HUES48 (cell line): ENCODE measurements around the gene TUBGCP5.
"Not testable (repeated sequence)": the region's sequence is repeated elsewhere in the genome, so short reads cannot be mapped to it uniquely, and the experiment has no call there.

Experiments used
- H3K27ac ChIP-seq: one replicate; pipeline ENCODE4 v1.7.0; 2013; ENCODE audit warnings: low read depth, low read length, inconsistent platforms
- H3K27me3 ChIP-seq: 2 replicates; pipeline ENCODE4 v1.6.1; 2013; ENCODE audit warnings: mild to moderate bottlenecking, low read length; ENCODE audit not compliant: control insufficient read depth, insufficient read depth
- H3K36me3 ChIP-seq: 2 replicates; pipeline ENCODE4 v1.6.1; 2013; ENCODE audit warnings: low read length; ENCODE audit not compliant: control insufficient read depth, insufficient read depth
- H3K4me1 ChIP-seq: 2 replicates; pipeline ENCODE4 v1.6.1; 2013; ENCODE audit warnings: mild to moderate bottlenecking, low read length; ENCODE audit not compliant: control insufficient read depth, insufficient read depth
- H3K4me3 ChIP-seq: 2 replicates; pipeline ENCODE4 v1.5.1; 2013; ENCODE audit warnings: mild to moderate bottlenecking, low read depth, low read length
- H3K9ac ChIP-seq: 2 replicates; pipeline ENCODE4 v1.6.1; 2013; ENCODE audit warnings: mild to moderate bottlenecking, low read depth, low read length, moderate library complexity
- H3K9me3 ChIP-seq: 2 replicates; pipeline ENCODE4 v1.6.1; 2013; ENCODE audit warnings: low read length; ENCODE audit not compliant: control insufficient read depth, insufficient read depth

Gene TUBGCP5

GRCh38 chr15:23041736-23042135 is 2.4 kb upstream of the TUBGCP5 start:
- not testable (repeated sequence) for H3K4me1 ChIP-seq, H3K36me3 ChIP-seq, H3K27me3 ChIP-seq, H3K4me3 ChIP-seq, H3K27ac ChIP-seq, H3K9ac ChIP-seq, H3K9me3 ChIP-seq

- Histone ChIP-seq H3K9me3 (no peaks in the 10 kb centered on the region), H3K27me3 (no peaks in the 10 kb centered on the region), H3K4me3 (peak overlapping the region; percentile 81), H3K4me1 (no peaks in the 10 kb centered on the region), H3K36me3 (peaks cover 9% of the 10 kb centered on the region), H3K27ac (peak overlapping the region; percentile 46), H3K9ac (peak overlapping the region; percentile 89)
Measured at GRCh38 chr15:23039917-23040281, 530 bp upstream of the TUBGCP5 start.

DNA sequence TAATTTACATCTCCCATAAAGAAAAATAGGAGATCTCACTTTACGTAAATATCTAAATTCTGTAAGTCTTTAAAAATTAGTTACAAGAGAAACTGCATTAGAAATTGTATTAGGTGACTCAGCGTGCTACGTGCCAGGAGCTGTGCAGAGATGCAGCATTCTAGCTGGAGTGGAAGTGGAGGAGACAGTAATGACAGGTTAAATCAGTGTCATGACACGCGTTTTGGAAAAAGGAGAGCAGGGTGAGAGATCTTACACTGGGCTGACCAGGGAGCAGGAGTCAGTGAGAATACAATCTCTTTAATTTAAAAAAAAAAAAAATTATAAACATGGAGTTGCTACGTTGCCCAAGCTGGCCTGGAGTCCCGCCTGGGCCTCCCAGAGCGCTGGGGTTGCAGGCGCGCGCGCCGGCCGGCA is 635 bp downstream of the TUBGCP5 start:
- Histone ChIP-seq H3K27me3 (no peaks in the 10 kb centered on the region), H3K4me1 (no peaks in the 10 kb centered on the region), H3K9ac (peak overlapping the region; percentile 89), H3K9me3 (no peaks in the 10 kb centered on the region), H3K4me3 (peak overlapping the region; percentile 81), H3K27ac (peak overlapping the region; percentile 72), H3K36me3 (peaks cover 16% of the 10 kb centered on the region)

DNA sequence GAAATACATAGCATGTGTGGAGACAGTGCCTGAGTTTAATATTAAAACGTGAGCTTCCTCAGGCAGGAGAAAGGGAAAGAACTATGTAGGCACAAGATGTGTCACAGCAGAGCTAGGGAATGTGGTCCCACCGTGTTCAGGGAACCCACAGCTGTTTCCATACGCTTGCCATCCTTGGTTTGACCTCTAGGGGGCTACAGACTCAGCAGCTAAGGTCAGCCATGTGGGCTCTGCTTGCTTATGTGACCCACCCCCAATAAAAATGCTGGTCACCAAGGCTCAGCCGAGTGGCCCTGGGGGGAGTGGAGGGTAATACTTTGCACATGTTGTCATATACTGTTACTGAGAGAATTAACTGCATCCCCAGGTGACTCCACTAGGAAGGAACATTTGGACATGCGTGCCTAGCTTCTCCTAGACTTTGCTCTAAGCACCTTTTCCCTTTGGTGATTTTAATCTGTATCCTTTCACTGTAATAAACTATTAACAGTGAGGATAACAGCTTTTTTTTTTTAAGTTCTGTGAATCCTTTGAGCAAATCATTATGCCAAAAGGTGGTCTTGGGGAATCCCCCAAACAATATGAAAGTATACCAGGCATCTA is 3.3 kb downstream of the TUBGCP5 start:
- Histone ChIP-seq H3K9me3 (no peaks in the 10 kb centered on the region), H3K36me3 (peaks cover 39% of the 10 kb centered on the region), H3K27ac (no peak overlapping the region), H3K9ac (no peak overlapping the region), H3K27me3 (no peaks in the 10 kb centered on the region), H3K4me3 (no peak overlapping the region), H3K4me1 (no peaks in the 10 kb centered on the region)

DNA sequence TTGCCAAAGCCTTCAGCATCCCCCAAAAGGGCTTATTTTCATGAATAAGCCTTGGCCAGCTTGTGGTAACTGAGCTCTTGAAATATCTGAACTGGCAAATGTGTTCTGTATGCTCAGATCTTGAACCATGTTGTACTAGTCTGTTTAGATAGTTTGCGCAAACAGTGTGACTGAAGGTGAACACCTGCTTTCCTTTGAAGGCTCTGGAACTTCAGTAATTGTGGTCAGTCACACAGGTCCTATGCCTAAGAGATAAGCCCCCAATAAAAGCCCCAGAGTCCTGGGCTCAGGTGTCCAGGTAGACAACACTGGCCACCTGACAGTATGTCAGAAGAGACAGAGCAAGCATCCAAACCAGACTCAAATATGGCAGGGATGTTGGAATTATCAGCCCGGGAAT is 5.4 kb downstream of the TUBGCP5 start:
- H3K9me3 ChIP-seq = no peaks in the 10 kb centered on the region
- H3K27me3 ChIP-seq = no peaks in the 10 kb centered on the region
- no peaks in the 10 kb centered on the region for H3K4me1 ChIP-seq
- no peak overlapping the region for H3K9ac ChIP-seq
- peaks cover 58% of the 10 kb centered on the region for H3K36me3 ChIP-seq
- no peak overlapping the region for H3K27ac ChIP-seq
- no peak overlapping the region for H3K4me3 ChIP-seq

DNA sequence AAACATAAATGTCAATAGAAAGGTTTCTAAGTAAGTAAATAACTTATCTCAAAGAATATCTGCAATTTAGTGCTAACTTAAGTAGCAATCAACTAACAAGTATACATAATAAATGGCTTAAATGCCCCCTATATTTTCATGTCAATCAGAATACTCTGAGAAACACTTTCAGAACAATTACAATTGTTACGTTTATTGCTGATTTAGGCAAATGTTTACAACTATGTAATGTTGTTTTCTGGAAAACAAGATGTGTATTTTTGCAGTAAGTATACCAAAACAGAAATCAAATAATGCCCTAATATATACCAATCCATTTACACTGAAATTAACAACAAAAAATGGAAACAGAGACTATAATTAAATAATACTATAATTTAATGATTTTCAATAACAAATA is 13.2 kb downstream of the TUBGCP5 start:
- H3K27ac ChIP-seq = no peak overlapping the region
- H3K27me3 ChIP-seq = no peaks in the 10 kb centered on the region
- peaks cover 96% of the 10 kb centered on the region for H3K36me3 ChIP-seq

GRCh38 chr15:23022156-23022555 is 17.2 kb downstream of the TUBGCP5 start:
- Histone ChIP-seq H3K4me3 (no peak overlapping the region), H3K9me3 (no peaks in the 10 kb centered on the region), H3K9ac (no peak overlapping the region), H3K36me3 (peaks cover 94% of the 10 kb centered on the region), H3K27me3 (no peaks in the 10 kb centered on the region), H3K27ac (no peak overlapping the region), H3K4me1 (no peaks in the 10 kb centered on the region)

More for the DNA sequence above, 13.2 kb downstream of the TUBGCP5 start:
- Histone ChIP-seq H3K9ac (no peak overlapping the region), H3K9me3 (no peaks in the 10 kb centered on the region), H3K4me1 (no peaks in the 10 kb centered on the region), H3K4me3 (no peak overlapping the region)

- Histone ChIP-seq H3K4me1 (no peaks in the 10 kb centered on the region), H3K27me3 (no peaks in the 10 kb centered on the region), H3K27ac (no peak overlapping the region), H3K9ac (no peak overlapping the region), H3K9me3 (no peaks in the 10 kb centered on the region), H3K4me3 (no peak overlapping the region), H3K36me3 (peaks cover 89% of the 10 kb centered on the region)
Measured at GRCh38 chr15:23014394-23015000, 24.9 kb downstream of the TUBGCP5 start.

- H3K27me3 ChIP-seq = no peaks in the 10 kb centered on the region
- no peak overlapping the region for H3K9ac ChIP-seq
- no peaks in the 10 kb centered on the region for H3K4me1 ChIP-seq
- no peak overlapping the region for H3K4me3 ChIP-seq
- peaks cover 89% of the 10 kb centered on the region for H3K36me3 ChIP-seq
- H3K9me3 ChIP-seq = no peaks in the 10 kb centered on the region
- no peak overlapping the region for H3K27ac ChIP-seq
Measured at GRCh38 chr15:23013681-23014080, 25.7 kb downstream of the TUBGCP5 start.

GRCh38 chr15:23012616-23013015 is 26.8 kb downstream of the TUBGCP5 start:
- not testable (repeated sequence) for H3K27me3 ChIP-seq, H3K27ac ChIP-seq, H3K4me3 ChIP-seq, H3K9ac ChIP-seq, H3K9me3 ChIP-seq, H3K4me1 ChIP-seq
- H3K36me3 ChIP-seq = peaks cover 88% of the 10 kb centered on the region

DNA sequence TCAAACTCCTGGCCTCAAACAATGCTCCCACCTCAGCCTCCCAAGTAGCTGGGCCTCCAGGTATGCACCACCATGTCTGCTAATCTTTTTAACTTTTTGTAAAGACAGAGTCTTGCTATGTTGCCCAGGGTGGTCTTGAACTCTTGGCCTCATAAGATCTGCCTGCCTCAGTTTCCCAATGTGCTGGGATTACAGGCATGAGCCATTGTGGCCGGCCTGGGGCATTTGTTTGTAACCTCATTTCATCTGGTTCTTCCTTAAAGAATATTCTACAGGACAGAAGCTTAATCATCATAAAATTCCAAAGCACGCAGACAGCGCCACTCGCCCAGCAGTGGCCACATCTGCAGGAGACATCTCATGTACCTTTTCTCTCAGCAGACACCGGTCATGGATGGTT is 35.6 kb downstream of the TUBGCP5 start:
- Histone ChIP-seq H3K4me3 (no peak overlapping the region), H3K4me1 (no peaks in the 10 kb centered on the region), H3K9ac (no peak overlapping the region), H3K36me3 (peaks cover 88% of the 10 kb centered on the region), H3K27me3 (no peaks in the 10 kb centered on the region), H3K27ac (no peak overlapping the region), H3K9me3 (no peaks in the 10 kb centered on the region)
